NCI-H187 treated with DMSO at 0.1 percent for 48 hours (cell line): ENCODE results near the gene FGF5.
"Not testable (repeated sequence)": the region's sequence is repeated elsewhere in the genome, so short reads cannot be mapped to it uniquely, and the experiment has no call there.

Source experiments
- DNase-seq: peaks from one replicate; lab custom pipeline; 2025; lab: John Stamatoyannopoulos, UW

The FGF5 gene

DNA sequence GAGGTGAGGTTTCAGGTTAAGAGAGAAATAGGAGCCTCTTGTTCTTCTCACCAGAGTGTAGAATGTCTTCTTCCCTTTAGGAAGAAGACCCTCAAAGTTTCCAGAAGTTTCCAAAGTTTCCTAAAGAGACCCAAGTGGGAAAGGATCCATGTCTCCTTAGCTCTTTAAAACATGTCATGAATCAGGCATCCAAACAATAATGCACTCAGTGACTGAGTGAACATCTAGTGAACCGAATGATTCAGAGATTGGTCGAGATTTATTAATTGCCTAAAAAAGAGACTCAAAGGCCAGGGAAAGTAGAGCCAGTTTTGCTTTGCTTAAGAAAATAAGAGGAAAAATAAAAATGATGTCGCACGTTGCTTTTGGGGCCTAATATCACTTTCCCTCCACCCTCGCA, 29.4 kb downstream of the FGF5 start:
- no peak for DNase-seq

GRCh38 chr4:80301884-80302283, 35.4 kb downstream of the FGF5 start:
- DNase-seq: no peak

GRCh38 chr4:80302616-80303223, 36.3 kb downstream of the FGF5 start:
- no peak for DNase-seq

GRCh38 chr4:80305466-80305865, 39.0 kb downstream of the FGF5 start:
- no peak for DNase-seq

DNA sequence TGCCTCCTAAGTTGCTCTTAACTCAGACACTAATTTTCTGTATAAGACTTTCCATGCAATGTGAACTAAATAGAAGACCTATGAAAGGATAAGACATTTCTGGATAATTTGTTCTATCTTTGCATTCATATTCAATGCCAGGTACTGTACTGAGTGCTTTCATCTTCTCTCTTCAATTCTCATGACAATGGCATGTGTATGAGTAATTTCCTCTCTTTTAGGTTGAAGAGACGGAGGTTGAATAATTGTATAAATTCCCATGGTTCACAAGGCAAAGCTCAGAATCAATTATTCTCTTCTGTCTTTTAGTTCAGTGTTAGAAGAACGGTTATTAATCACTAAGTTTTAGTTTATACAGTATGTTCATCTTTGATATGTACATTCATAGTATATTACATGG, 39.8 kb downstream of the FGF5 start:
- no peak for DNase-seq

- peak; percentile 98 for DNase-seq
Observed at GRCh38 chr4:80307183-80307735, 40.8 kb downstream of the FGF5 start.

GRCh38 chr4:80307774-80308465, 41.5 kb downstream of the FGF5 start:
- DNase-seq: no peak

DNA sequence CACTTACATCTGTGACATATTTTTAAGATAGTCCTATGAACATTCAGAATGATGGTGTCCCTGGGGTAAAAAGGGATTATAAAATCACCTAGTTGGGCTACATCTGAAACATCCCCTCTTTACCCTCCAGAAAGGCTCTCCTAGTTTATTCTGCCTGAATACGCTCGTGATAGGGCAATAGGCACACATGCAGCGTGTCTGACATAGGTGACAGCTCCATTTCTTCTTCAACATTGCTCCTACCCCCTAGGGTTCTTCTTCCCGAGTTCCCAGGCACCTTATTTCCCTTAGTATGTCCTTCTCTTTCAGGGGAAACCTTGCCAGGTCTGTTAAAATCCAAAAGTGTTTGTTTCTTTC, 42.0 kb downstream of the FGF5 start:
- DNase-seq: no peak

GRCh38 chr4:80309294-80310004, 43.0 kb downstream of the FGF5 start:
- no peak for DNase-seq

DNA sequence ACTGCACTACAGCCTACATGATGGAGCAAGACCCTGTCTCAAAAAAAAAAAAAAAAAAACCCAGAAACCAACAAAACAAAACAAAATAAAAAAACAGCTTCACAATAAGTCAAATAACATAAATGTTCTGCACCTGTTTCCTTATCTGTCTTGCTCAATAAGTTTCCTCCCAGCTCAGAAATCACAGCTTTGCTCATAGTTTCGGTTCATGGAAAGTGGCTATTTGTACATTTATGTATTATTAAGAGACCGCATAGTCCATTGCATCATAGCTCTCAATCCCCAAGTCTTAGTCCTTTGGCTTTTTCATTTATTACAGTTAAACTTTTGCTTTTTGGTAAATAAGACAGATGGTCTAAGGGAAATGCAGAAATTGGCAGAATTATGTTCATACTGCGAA, 44.7 kb downstream of the FGF5 start:
- no peak for DNase-seq

GRCh38 chr4:80312124-80312523, 45.7 kb downstream of the FGF5 start:
- no peak for DNase-seq

- no peak for DNase-seq
Observed at GRCh38 chr4:80313627-80314026, 47.2 kb downstream of the FGF5 start.

DNA sequence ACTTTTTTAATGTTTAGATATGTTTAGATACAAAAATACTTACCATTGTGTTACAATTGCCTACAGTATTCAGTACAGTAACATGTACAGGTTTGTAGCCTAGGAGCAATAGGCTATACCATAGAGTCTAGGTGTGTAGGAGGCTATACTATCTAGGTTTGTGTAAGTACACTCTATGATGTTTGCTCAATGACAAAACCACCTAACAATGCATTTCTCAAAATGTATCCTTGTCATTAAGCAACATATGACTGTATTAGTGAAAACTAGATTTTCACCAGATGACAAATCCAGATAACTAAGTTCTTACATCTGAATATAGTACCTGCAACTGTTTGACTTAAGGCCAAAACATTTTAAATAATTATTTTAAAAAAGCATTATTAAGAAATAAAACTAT, 49.4 kb downstream of the FGF5 start:
- not testable (repeated sequence) for DNase-seq

GRCh38 chr4:80321341-80321740, 54.9 kb downstream of the FGF5 start:
- DNase-seq: no peak

GRCh38 chr4:80321776-80322175, 55.3 kb downstream of the FGF5 start:
- no peak for DNase-seq

DNA sequence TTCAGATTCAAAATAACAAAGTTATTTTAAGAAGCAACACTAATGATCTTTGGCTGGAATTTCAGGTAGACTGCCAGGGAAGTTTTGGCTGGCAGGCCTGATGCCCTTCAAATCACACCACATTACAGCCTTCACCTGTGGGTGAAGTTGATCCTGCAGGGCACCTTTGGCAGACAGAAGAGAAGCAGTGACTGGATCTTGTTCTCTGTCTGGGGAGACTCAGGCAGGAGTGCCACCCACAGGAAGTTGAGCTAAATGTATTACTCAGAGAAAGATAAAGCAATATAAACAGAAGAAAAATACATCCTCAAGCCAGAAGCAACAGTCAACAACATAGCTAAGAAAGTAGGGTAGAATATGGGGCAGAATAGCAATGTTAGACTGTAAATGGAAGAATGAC, 56.3 kb downstream of the FGF5 start:
- no peak for DNase-seq

DNA sequence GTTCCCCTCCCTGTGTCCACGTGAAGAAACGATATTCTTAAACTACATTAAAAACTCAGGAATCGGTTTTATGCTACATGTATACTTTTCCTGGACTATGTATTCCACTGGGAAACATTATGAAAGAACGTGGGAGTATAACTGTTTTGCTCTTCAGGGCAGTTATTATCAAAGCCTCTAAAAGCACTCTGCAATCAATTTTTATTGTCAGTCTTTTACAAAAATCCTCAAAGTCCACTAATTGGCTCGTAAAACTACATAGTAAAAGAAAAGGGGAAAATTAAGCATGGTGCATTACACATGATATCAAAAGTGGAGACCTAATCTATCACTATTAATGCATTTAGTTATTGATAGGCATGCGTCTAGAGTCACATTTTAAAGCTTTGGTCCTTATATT, 57.7 kb downstream of the FGF5 start:
- DNase-seq: no peak

- no peak for DNase-seq
Observed at GRCh38 chr4:80331693-80332092, 65.2 kb downstream of the FGF5 start.

GRCh38 chr4:80333121-80333520, 66.7 kb downstream of the FGF5 start:
- DNase-seq: no peak

- DNase-seq: no peak
Observed at GRCh38 chr4:80334568-80334967, 68.1 kb downstream of the FGF5 start.

- no peak for DNase-seq
Observed at GRCh38 chr4:80335226-80335553, 68.7 kb downstream of the FGF5 start.

- DNase-seq: peak; percentile 52
Observed at GRCh38 chr4:80335554-80336358, 69.3 kb downstream of the FGF5 start, which contains the start of gene CFAP299. CFAP299 (plus strand) TSS chr4:80335730.
